ENCODE measurements around the gene DCTN3. TPM values are rescaled to one million over a fixed set of nuclear protein-coding genes. Genes with fewer than 3 reads are reported as not detected.

Gene DCTN3
- total and polyA plus RNA-seq, 2 of the 4 experiments (the other 2 are of a cell fraction): 122 to 183 TPM

- dilution Hi-C loops (cut with HindIII; ENCODE audit: low sequenced_read_pairs, unreplicated experiment): no loop called here
These were observed 36.7 kb upstream of the DCTN3 start for GRCh38 chr9:34656992-34657391.

More at GRCh38 chr9:34656992-34657391, 36.7 kb upstream of the DCTN3 start:
- peaks cover 4% of the 10 kb centered on the region; the same call in 1 of the 2 replicates for H3K36me3 ChIP-seq (ENCODE audit: control insufficient read depth, insufficient read depth, low read length)
- no peak for TF ChIP-seq NFE2L2 (IDR thresholded peaks at IDR 0.05; ENCODE audit: low read depth, low read length)
- TF ChIP-seq MAZ (IDR thresholded peaks at IDR 0.05; ENCODE audit: borderline replicate concordance, low read depth, low read length): no peak
- TF ChIP-seq, protein P1, sequence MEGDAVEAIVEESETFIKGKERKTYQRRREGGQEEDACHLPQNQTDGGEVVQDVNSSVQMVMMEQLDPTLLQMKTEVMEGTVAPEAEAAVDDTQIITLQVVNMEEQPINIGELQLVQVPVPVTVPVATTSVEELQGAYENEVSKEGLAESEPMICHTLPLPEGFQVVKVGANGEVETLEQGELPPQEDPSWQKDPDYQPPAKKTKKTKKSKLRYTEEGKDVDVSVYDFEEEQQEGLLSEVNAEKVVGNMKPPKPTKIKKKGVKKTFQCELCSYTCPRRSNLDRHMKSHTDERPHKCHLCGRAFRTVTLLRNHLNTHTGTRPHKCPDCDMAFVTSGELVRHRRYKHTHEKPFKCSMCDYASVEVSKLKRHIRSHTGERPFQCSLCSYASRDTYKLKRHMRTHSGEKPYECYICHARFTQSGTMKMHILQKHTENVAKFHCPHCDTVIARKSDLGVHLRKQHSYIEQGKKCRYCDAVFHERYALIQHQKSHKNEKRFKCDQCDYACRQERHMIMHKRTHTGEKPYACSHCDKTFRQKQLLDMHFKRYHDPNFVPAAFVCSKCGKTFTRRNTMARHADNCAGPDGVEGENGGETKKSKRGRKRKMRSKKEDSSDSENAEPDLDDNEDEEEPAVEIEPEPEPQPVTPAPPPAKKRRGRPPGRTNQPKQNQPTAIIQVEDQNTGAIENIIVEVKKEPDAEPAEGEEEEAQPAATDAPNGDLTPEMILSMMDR (conservative IDR thresholded peaks at IDR 0.05; ENCODE audit: low read depth, low read length): no peak
- TF ChIP-seq BHLHE40 (IDR thresholded peaks at IDR 0.05; ENCODE audit: low read depth, low read length): no peak
- TF ChIP-seq RCOR1 (IDR thresholded peaks at IDR 0.05; ENCODE audit: insufficient replicate concordance, low read length): no peak
- no CpG with 5 or more reads among the region's 5 CpGs for WGBS, 2 experiments (ENCODE audit: extremely low coverage in 2 of 2, insufficient read length in 1 of 2)
- H2AK5ac ChIP-seq (ENCODE audit: low read depth, low read length): no peak overlapping the region
- no peaks in the 10 kb centered on the region for H3K27me3 ChIP-seq (ENCODE audit: control insufficient read depth, insufficient read depth, low read length)
- in situ Hi-C loops (cut with MboI; ENCODE audit: low sequenced_read_pairs) (no loop called here), intact Hi-C loops (cut with micrococcal nuclease) (no loop called here)
- DNase-seq (no peak), ATAC-seq (ENCODE audit: low read depth) (no peak)
- H3K14ac ChIP-seq (replicated peaks; ENCODE audit: low read depth, low read length): no peak overlapping the region
- H4K8ac ChIP-seq (ENCODE audit: low read depth in 2 of 2, low read length in 2 of 2): no peak overlapping the region
- no peak overlapping the region for H4K5ac ChIP-seq (ENCODE audit: low read depth, low read length)
- no peak overlapping the region for H3K18ac ChIP-seq (ENCODE audit: low read depth, low read length)
- H4K20me1 ChIP-seq (ENCODE audit: insufficient read depth, low read length): no peaks in the 10 kb centered on the region
- peaks cover 0 to 21% of the 10 kb centered on the region in 2 experiments; a peak in 2 of 4 replicates for H3K79me1 ChIP-seq (ENCODE audit: low read depth in 1 of 2, low read length in 2 of 2)
- no peak overlapping the region for H2AK9ac ChIP-seq (replicated peaks; ENCODE audit: low read depth, low read length, poor library complexity)
- no peak overlapping the region for H3K23ac ChIP-seq (ENCODE audit: low read depth, low read length)
- no peak overlapping the region for H2AFZ ChIP-seq (replicated peaks; ENCODE audit: low read length, poor library complexity)
- no peak overlapping the region for H3K4me2 ChIP-seq (ENCODE audit: low read depth, low read length)
- H2BK5ac ChIP-seq (ENCODE audit: low read depth, low read length, poor library complexity, severe bottlenecking): no peak overlapping the region
- no peak overlapping the region for H2BK20ac ChIP-seq (ENCODE audit: low read depth, low read length)
- no peak overlapping the region for H2BK15ac ChIP-seq (ENCODE audit: low read depth, low read length)
- peaks cover 25% of the 10 kb centered on the region for H3K9me1 ChIP-seq (ENCODE audit: insufficient read depth, low read length)
- no peak overlapping the region for H3K9ac ChIP-seq (ENCODE audit: low read depth, low read length)
- no peaks in the 10 kb centered on the region for H3K9me3 ChIP-seq (ENCODE audit: control insufficient read depth, insufficient read depth, low read length)
- H3K56ac ChIP-seq (ENCODE audit: extremely low read depth, insufficient read depth, low read length): no peak overlapping the region
- ChIA-PET POLR2A (ENCODE audit: unreplicated experiment) (no interaction called here), CTCF (no interaction called here)
- no peak overlapping the region for H2BK120ac ChIP-seq (ENCODE audit: low read depth, low read length)
- peaks cover 27% of the 10 kb centered on the region for H3K4me1 ChIP-seq (ENCODE audit: control insufficient read depth, insufficient read depth, low read length)
- no peak overlapping the region for H4K91ac ChIP-seq (ENCODE audit: insufficient read depth, low read depth, low read length)
- no peak overlapping the region for H3K4me3 ChIP-seq (ENCODE audit: insufficient read depth, low read depth, low read length)
- H3K27ac ChIP-seq (ENCODE audit: insufficient read depth, low read length): no peak overlapping the region
- BruUV-seq (replicated peaks): no TSS peak
- H3K4ac ChIP-seq (ENCODE audit: low read depth, low read length): no peak overlapping the region

Measured in IMR-90 (cell line).